ENCODE results near the gene CRB3.

Gene CRB3

GRCh38 chr19:6433663-6434062 is 30.4 kb upstream of the CRB3 start, which contains the start of gene SLC25A41:
Gene SLC25A41 (minus strand): TSS chr19:6433763. CDS start chr19:6433693, 70 bp downstream.
- no peak for DNase-seq

- no peak for DNase-seq
Observed at GRCh38 chr19:6439743-6440142, 24.3 kb upstream of the CRB3 start.

DNA sequence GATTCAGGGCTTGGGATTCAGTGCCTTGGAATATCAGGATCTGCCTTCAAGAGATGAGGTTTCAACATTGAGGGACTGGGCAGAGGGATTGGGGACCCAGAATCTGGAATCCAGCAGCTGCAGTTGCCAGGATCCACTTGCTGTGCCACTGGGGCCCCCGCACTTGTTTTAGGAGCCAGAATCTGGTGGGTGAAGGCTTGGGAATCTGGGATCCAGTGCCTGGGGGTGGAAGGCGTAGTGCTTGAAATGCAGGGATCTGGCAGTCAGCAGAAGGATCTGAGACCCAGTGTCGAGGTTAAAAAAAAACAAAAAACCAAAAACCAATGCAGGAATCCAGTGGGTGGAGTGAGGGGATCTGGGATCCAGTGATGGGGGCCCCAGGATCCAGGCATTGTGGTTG is 23.2 kb upstream of the CRB3 start:
- no peak for DNase-seq

- no peak for DNase-seq
Observed at GRCh38 chr19:6442087-6442688, 21.9 kb upstream of the CRB3 start.

GRCh38 chr19:6443986-6444385 is 20.1 kb upstream of the CRB3 start:
- no peak for DNase-seq

- no peak for DNase-seq
Observed at GRCh38 chr19:6446452-6446851, 17.6 kb upstream of the CRB3 start.

DNA sequence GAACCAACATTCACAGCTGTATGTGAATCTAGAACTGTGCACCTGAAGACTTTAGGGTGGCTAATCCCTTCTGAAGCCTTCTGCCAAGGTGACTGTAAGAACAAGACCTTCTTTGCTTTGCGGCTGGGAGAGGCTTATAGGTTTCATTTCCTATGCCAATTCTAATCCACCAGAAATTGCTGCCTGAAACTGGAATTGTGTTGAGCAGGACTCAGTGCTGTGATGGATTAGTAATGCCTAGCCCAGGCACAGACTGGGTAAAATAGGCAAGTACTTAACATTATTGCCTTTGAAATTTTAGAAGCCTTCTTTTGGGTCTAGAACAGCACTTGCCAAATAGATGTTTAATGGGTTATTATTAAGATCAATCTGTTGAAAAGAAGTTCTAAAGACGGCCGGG is 16.0 kb upstream of the CRB3 start:
- DNase-seq, result no peak

DNA sequence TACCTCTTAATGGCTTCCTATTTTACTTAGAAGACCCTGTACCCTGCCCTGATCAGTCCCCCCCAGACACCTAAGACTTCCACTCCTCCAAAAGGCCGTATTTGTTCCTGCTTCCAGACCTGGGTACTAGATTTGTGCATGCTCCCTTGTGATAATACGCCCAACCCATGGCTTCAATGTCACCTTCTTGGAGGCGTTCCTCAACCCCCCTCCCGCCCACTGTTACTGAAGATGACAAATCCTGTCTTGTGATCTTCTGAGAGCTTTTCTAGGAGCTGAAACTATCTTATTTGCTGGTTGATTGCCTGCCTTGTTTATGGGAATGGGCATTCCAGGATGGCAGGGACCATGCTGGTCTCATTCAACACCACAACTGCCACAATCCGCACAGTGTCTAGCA is 13.9 kb upstream of the CRB3 start:
- no peak for DNase-seq

DNA sequence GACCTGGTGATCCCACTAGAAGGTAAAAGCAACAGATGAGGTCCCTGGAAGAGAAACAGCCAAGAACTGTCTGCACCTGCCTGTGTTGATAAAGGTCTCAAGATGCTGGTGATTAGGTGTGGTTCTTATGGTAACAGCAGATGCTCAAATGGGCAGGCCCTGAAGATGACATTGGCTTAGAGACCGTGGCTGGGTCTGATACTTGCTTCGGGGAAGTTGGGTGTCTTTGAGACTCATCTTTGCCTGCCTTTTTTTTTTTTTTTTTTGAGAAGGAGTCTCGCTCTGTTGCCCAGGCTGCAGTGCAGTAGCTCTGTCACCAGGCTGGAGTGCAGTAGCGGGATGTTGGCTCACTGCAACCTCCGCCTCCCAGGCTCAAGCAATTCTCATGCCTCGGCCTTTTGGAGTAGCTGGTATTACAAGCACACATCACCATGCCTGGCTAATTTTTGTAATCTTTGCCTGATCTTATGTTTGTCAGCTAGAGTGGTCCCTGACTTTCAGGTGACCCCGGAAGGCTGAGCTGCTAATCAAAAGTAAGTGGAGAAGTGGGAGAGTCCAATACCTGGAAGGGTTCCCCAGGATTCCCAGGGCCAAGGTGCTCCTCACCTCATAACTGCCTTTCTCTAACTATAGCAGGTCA is 12.4 kb upstream of the CRB3 start:
- DNase-seq, result no peak

GRCh38 chr19:6452223-6452614 is 11.9 kb upstream of the CRB3 start:
- DNase-seq, result no peak

GRCh38 chr19:6452899-6453298 is 11.2 kb upstream of the CRB3 start:
- no peak for DNase-seq

DNA sequence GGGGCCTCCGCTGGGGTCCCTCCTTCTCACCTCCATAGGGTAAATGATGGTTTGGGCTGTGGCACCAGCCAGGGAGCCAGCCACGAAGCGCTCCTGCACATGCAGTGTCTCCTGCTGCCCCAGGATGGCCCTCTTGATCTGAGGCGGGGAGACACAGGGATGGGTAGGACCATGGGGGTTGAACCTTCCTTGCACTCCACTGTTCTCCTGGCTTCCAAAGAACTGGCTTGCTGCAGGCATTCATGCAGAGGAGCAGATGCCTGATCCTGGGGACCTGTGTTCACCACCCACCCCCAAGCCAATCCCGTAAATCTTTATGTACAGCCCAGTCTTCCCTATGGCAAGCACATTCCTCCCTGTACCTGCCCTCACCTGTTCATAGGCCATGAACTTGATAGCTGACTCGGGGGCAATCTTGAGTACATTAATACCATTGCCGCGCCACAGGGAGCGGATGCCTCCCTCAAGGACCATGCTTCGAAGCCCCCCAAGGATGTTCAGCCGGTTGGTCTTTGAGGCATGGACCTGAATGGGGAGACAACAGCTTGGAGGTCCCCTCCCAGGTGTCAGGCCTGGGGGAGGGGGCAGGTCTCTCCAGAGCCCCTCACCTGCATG is 10.0 kb upstream of the CRB3 start:
- no peak for DNase-seq

DNA sequence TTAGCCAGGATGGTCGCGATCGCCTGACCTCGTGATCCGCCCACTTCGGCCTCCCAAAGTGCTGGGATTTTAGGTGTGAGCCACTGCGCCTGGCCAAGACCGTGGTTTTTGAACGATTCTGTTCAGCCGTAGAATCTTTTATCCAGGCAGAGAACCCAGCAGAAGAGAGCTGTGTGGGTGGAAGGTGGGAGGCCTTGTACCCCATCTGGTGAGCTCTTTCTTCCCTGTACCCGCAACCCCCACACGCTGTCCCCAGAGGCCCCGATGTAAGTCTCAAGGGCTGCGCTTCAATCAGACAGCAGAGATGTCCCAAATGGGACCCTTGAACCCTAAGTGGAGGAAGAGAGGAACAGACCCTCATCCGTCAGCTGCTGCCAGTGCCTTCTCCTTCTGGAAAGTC is 8.1 kb upstream of the CRB3 start:
- no peak for DNase-seq

DNA sequence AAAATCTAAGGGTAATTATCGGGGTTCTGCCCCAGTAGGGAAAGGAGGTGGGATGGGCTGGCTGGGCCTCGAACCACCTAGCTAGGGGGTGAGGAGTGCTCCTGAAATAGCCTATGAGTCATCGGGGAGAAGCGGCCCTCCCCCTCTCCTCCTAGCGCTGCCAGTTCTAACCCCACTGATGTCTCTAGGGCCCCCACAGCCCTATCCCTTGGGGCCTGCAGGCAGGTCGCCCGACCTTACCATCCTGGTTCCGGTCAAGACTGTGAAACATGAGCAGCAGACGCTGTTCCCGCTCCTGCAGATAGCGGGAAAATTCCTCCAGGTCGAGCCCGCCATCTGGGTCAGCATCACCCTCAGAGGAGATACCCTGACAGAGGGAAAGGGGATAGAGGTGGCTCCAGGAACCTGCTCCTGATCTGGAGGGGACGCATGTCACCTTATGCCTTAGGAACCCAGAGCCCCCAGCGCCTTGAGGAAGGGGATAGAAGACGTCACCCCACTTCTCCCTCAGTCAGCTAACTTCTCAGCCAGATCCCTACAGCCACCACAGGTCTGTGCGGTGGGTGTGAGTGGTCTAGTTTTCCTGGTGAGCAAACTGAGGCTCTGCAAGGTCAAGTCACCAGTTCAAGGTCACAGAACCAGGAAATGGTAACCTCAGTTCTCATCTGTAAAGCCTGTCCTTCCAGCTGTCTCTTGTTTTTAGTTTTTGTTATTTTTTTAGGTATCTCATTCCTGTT is 5.9 kb upstream of the CRB3 start:
- no peak for DNase-seq

DNA sequence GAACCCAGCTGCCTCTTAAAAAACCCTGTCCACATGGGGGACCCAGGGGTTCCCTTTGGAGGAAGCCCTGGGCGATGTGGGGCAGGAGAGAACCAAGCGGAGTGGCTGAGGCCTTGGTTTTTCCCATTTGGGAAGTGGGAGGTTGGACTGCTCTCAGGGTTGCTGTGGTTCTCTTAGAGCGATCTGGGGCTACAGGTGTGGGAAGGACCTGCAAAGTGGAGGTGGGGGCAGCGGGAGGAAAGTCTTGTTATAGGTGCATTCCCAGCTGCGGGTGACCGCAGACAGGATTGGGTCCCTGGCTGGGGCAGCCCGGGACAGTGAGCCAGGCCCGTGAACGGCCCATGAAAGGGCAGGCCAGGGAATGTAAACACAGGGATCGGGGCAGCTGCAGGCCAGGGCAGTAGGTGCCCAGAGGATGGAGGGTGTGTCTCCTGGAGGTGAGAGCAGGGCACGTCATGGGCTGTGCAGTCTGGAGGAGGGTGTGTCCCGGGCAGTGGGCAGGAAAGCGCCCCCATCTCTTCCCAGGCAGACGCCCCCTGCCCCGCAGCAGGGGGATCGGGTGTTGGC is 5.3 kb upstream of the CRB3 start:
- DNase-seq, result no peak

DNA sequence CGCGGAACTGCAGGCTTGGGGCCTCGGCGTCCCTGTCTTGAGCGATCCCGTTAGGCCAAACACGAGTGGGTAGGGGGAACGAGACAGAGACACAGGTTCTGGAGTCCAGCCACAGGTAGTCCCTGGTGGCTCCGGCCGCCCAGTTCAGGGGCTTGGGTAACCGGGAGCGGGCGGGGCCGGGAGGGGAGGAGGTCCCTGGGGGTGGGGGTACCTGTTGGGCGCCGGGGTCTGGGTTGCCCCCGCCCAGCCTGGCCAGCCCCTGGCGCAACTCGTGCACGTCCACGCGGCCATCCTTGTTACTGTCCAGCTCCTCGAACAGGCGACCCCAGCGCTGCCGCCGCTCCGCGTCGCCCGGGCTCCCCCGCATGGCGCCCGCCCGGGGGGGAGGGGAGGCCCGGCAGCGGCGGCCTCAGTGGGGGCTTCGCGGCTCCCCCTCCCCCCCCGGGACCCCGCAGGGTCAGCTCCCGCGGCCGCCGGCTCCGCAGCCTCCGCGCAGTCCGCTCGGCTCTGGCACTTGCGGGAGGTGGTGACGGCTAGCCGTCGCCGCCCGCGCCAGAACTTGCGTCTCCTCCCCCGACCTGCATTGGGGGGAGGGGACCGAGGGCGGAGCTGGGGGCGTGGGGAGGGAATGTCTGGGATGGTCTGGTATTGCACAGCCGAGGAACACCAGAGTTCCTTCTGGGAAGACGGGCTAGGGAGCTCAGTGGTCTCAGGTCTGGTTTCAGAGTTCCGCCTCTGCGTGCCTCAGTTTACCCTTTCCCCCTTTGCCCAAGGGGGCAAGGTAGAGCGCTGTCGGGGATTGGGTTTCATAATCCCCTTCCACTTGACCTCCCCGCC is 4.6 kb upstream of the CRB3 start, which contains the start of gene SLC25A23:
SLC25A23 (minus strand) TSS at position 531 of the 837 bp plus-strand sequence; CDS start at position 367, 164 bp downstream.
- DNase-seq, result peak; percentile 53

DNA sequence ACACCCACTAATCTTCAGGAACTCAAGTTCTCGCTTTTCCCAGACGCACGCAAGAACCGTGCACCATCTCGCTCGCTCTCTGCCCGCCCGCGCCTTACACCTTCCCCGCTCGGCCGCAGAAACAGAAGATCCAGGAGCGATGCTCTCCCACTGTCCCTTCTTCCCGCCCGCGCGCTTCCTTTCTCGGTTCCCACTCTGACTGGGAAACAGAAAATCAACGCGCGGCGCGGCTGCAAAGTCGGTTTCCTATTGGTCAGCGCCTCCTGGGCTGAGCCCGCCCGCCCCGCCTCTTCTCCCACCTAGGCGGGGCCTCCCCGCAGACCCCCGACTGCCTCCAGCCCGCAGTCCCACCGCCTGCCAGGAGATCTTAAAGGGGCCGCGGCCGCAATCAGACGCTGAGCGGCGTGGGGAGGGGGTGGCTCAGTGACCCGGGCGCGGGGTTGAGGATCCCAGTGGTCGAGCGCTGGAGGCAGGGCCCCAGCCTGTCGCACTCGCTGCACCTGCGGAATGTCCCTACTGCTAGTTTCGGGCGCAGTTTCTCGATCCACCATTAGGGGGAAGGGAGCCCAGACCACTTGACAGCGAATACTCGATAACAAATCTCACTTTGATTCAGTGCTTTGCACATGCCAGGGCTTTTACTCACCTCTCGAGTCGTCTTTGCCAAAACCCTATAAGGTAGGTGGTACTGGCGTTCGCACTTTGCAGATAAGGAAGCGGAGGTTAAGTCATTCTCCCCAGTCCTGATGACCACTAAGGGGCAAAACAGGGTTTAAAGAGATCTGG is 3.8 kb upstream of the CRB3 start:
- DNase-seq, result peak; percentile 99

DNA sequence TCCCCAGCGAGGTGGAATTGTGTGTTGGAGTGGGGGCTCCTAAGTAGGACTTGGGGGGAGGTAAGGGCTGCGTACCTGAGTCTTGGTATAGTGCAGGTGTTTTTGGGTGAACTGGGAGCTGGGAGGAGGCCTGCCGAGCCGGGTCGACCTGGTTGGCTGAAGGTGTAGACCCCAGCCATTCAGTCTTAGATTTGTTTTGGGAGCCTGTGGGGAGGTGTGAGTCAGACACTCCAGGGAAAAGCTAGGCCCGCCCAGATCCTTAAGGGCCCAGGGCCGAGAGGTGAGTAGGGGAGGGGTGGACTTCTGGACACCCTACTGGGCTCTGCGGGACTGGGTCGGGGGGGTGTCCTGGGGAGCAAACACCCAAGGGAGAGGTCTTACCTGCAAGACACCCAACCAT is 935 bp downstream of the CRB3 start:
- no peak for DNase-seq

DNA sequence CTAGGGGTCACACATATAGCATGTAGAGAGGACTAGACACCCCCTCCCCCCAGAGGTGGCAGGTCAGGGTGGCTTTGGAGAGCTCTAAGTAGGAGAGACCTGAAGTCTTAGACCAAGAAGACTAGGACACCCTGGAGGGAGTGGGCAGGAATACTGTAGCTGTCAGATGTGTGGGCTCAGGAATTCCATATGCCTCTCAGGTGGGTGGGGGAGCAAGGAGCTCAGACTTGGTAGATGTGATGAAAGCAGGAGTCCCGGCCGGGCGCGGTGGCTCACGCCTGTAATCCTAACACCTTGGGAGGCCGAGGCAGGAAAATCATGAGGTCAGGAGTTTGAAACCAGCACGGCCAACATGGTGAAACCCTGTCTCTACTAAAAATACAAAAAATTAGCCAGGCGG is 1.6 kb downstream of the CRB3 start:
- DNase-seq, result no peak

DNA sequence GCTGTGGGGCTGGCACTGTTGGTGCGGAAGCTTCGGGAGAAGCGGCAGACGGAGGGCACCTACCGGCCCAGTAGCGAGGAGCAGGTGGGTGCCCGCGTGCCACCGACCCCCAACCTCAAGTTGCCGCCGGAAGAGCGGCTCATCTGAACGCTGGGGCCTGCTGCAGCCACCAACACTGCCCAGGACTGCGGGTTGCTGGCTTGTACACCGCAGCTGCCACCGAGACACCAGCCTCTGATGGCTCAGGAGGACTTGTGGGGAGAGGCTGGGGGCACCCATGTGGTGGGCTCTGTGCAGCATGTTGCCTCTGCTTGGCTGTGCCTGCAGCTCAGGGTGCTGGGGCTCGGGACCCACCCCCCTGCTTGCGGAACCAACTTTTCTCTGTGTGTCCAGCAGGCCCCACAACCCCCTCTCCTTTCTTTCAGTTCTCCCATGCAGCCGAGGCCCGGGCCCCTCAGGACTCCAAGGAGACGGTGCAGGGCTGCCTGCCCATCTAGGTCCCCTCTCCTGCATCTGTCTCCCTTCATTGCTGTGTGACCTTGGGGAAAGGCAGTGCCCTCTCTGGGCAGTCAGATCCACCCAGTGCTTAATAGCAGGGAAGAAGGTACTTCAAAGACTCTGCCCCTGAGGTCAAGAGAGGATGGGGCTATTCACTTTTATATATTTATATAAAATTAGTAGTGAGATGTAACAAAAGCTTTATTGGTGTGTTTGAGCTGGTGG is 2.6 kb downstream of the CRB3 start:
- no peak for DNase-seq

- no peak for DNase-seq
Observed at GRCh38 chr19:6467384-6467783, 3.3 kb downstream of the CRB3 start.

Data from HCEC 1CT (cell line).